Activated CD4-positive, alpha-beta T cell treated with anti-CD3 and anti-CD28 coated beads for 36 hours (primary cell): ENCODE data around the gene BTC. TPM values are rescaled to one million over a fixed set of nuclear protein-coding genes. Genes with fewer than 3 reads are reported as not detected.

Source experiments
- ATAC-seq: fragments of 200-7000 bp; cut with Tn5 transposase; one replicate; pipeline ENCODE4 v1.10.0; 2021; ENCODE audit warnings: mild to moderate bottlenecking, moderate library complexity
- CTCF ChIA-PET: fragments of 350-600 bp; sonication (Branson Sonifier 250); formaldehyde crosslinking; loops from one replicate; lab custom pipeline; 2021; ENCODE audit warnings: antibody characterized with exemption; lab: Charles Lee
- POLR2A ChIA-PET: fragments of 350-600 bp; sonication (Branson Sonifier 250); formaldehyde crosslinking; loops from one replicate; lab custom pipeline; 2021; ENCODE audit warnings: antibody characterized with exemption, inconsistent platforms; lab: Charles Lee
- DNase-seq: peaks from one replicate; pipeline ENCODE4 v3.0.0-alpha.2; 2020
- H3K27ac Mint-ChIP-seq: one replicate; pipeline ENCODE4 v1.8.0; 2021; ENCODE audit warnings: mixed read lengths
- H3K27me3 Mint-ChIP-seq: one replicate; pipeline ENCODE4 v1.8.0; 2021; ENCODE audit warnings: mixed read lengths
- H3K36me3 Mint-ChIP-seq: one replicate; pipeline ENCODE4 v1.8.0; 2021; ENCODE audit warnings: low read depth, mixed read lengths
- H3K4me1 Mint-ChIP-seq: one replicate; pipeline ENCODE4 v1.8.0; 2021; ENCODE audit warnings: mixed read lengths
- H3K4me3 Mint-ChIP-seq: one replicate; pipeline ENCODE4 v1.8.0; 2021; ENCODE audit warnings: mild to moderate bottlenecking, moderate library complexity, mixed read lengths
- H3K9me3 Mint-ChIP-seq: one replicate; pipeline ENCODE4 v1.8.0; 2021; ENCODE audit warnings: low read depth, mixed read lengths
- intact Hi-C, 2 experiments: fragments of 100-400 bp; cut with DNase I in 1 of 2; cut with micrococcal nuclease in 1 of 2; formaldehyde crosslinking; loops; one replicate each; pipeline versions ENCODE4 v1.14.2 to v1.15.1; 2022 to 2024; cut with DNase I, micrococcal nuclease
- total RNA-seq, 2 experiments: library from RNA; stranded (reverse); gene quantifications; one replicate each; pipeline ENCODE4 v1.2.3, GENCODE V29; 2021

BTC gene
- total RNA-seq, 2 experiments from 2014 or later, result not detected

GRCh38 chr4:74793757-74794381 lies 454 bp downstream of the BTC start:
- H3K4me1 Mint-ChIP-seq, result peaks cover 7% of the 10 kb centered on the region
- intact Hi-C loops, result no loop called here
- H3K4me3 Mint-ChIP-seq, result no peak overlapping the region
- DNase-seq (peak; percentile 42), ATAC-seq (no peak)
- no peaks in the 10 kb centered on the region for H3K36me3 Mint-ChIP-seq
- ChIA-PET CTCF (interaction anchor here (0.7 kb wide), 1 partner anchor 551 kb away, joined by 3 read pairs; no protein-coding TSS in a partner anchor), POLR2A (no interaction called here)
- peaks cover 52% of the 10 kb centered on the region for H3K27me3 Mint-ChIP-seq
- no peaks in the 10 kb centered on the region for H3K9me3 Mint-ChIP-seq
- no peak overlapping the region for H3K27ac Mint-ChIP-seq

DNA sequence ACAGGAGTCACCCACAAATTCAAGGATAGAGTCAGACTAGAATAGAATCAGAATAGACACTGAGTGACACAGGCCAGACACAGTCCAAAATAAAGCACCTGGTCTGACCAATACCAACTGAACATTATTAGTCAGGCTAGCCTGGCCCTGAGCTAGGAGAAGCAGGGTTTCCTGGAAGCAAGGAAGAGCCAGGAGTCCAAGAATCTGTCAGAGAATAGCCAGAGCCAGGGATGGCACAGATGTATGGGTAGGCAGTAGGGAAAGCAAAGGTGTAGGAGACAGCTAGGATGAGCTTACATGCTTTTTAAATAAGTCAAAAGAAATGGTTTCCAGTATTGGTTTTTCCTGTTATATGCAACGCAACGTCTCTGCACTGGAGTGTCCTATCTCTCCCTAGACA lies 3.7 kb downstream of the BTC start:
- peaks cover 7% of the 10 kb centered on the region for H3K4me1 Mint-ChIP-seq
- intact Hi-C loops, result no loop called here
- peaks cover 43% of the 10 kb centered on the region for H3K27me3 Mint-ChIP-seq
- ChIA-PET POLR2A (no interaction called here), CTCF (no interaction called here)
- H3K27ac Mint-ChIP-seq, result no peak overlapping the region
- ATAC-seq (no peak), DNase-seq (no peak)
- no peaks in the 10 kb centered on the region for H3K36me3 Mint-ChIP-seq
- H3K4me3 Mint-ChIP-seq, result no peak overlapping the region
- H3K9me3 Mint-ChIP-seq, result no peaks in the 10 kb centered on the region

DNA sequence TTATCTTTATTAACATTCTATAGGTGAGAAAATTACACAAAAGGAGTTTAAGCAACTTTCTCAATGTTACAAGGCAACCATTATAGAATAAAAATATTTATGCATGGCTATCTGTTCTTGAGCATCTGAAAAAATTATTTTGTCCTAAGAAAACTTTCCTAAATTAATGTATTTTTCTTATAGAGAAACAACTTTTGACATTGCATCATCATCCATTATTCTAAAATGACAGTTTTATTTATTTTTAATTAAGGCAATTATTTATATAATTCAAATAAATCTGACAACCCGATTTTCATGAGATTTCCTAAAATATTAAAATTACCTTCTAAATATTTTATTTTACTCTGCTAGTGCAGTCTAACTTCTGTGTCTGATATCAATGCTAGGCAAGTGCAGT lies 4.8 kb downstream of the BTC start:
- Mint-ChIP-seq H3K36me3 (no peaks in the 10 kb centered on the region), H3K9me3 (no peaks in the 10 kb centered on the region), H3K27ac (no peak overlapping the region), H3K4me3 (no peak overlapping the region), H3K4me1 (peaks cover 5% of the 10 kb centered on the region), H3K27me3 (peaks cover 37% of the 10 kb centered on the region)
- no peak for DNase-seq
- ChIA-PET POLR2A (no interaction called here), CTCF (interaction anchor here (0.5 kb wide), 1 partner anchor 413 kb away, joined by 3 read pairs; no protein-coding TSS in a partner anchor)
- ATAC-seq, result no peak
- intact Hi-C loops, result no loop called here

- DNase-seq, result no peak
- peaks cover 4% of the 10 kb centered on the region for H3K27me3 Mint-ChIP-seq
- H3K27ac Mint-ChIP-seq, result no peak overlapping the region
- no peaks in the 10 kb centered on the region for H3K4me1 Mint-ChIP-seq
- H3K36me3 Mint-ChIP-seq, result no peaks in the 10 kb centered on the region
- CTCF ChIA-PET, result no interaction called here
- POLR2A ChIA-PET, result no interaction called here
- intact Hi-C loops, result loop anchor here in 1 of 2 experiments (5.0 kb wide), 1 partner anchor 50 kb away; no protein-coding TSS in a partner anchor
- ATAC-seq, result no peak
- H3K9me3 Mint-ChIP-seq, result peaks cover 4% of the 10 kb centered on the region
- no peak overlapping the region for H3K4me3 Mint-ChIP-seq
These were observed 16.8 kb downstream of the BTC start for GRCh38 chr4:74777531-74777930.

DNA sequence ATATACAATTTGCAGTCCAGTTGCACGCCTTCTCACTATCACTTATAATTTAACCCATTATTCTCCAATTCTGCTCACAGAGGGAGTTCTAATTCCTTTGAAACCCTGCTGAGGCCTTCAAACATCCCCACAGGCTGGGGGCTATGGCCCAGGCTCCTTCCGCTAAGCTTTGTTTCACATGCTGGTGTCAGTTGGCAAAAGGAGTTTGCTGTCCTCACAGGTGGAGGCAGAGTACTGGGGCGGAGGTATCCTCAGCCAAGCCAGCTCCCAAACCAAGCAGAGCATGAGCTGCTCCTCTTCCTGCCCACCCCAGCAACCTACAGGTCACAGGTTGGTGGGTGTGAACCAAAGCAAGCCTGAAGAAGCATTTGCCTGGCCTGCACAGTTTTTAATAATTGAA lies 21.5 kb downstream of the BTC start:
- H3K27me3 Mint-ChIP-seq, result no peaks in the 10 kb centered on the region
- no peak for ATAC-seq
- H3K9me3 Mint-ChIP-seq, result no peaks in the 10 kb centered on the region
- H3K36me3 Mint-ChIP-seq, result no peaks in the 10 kb centered on the region
- DNase-seq, result no peak
- no peak overlapping the region for H3K4me3 Mint-ChIP-seq
- CTCF ChIA-PET, result interaction anchor here (0.6 kb wide), 1 partner anchor 441 kb away, joined by 3 read pairs; no protein-coding TSS in a partner anchor
- H3K27ac Mint-ChIP-seq, result no peak overlapping the region
- no peaks in the 10 kb centered on the region for H3K4me1 Mint-ChIP-seq
- intact Hi-C loops, result no loop called here
- POLR2A ChIA-PET, result no interaction called here

- H3K27ac Mint-ChIP-seq, result no peak overlapping the region
- H3K36me3 Mint-ChIP-seq, result no peaks in the 10 kb centered on the region
- CTCF ChIA-PET, result interaction anchor here (0.6 kb wide), 1 partner anchor 441 kb away, joined by 3 read pairs; no protein-coding TSS in a partner anchor
- ATAC-seq, result no peak
- no peak for DNase-seq
- POLR2A ChIA-PET, result no interaction called here
- no peak overlapping the region for H3K4me3 Mint-ChIP-seq
- no peaks in the 10 kb centered on the region for H3K9me3 Mint-ChIP-seq
- intact Hi-C loops, result no loop called here
- H3K27me3 Mint-ChIP-seq, result no peaks in the 10 kb centered on the region
- H3K4me1 Mint-ChIP-seq, result no peaks in the 10 kb centered on the region
These were observed 22.2 kb downstream of the BTC start for GRCh38 chr4:74772106-74772505.

DNA sequence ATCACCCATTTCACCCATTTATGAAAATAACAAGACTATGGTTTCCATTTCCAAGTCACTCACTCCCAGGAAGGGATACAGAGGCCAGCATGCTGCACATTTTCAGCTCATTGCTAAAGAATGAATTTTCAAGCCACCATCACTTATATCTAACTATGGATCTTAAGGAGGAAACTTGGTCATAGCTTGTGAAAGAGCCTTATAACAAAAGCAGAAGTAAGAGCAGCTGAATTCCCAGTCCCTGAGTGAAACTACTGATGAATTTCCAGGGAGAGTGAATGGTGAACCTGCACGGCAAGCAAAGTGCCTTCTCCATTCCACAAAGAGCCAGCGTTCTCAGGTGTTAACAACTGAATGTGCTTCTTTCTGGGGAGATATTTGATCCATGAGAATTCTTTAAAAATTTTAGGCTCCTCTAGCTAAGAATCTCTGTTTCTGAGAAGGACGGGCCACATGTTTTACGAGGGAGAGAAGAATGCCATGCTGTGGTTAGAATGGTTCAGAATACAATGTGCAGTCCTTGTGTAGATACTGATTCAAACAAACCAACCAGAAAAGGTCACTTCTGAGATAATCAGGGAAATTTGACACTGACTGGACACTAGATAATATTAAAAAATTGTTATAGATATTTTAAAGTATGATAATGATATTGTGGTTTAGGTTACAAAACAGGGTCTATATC lies 24.0 kb downstream of the BTC start:
- CTCF ChIA-PET, result no interaction called here
- H3K9me3 Mint-ChIP-seq, result no peaks in the 10 kb centered on the region
- DNase-seq (no peak), ATAC-seq (no peak)
- POLR2A ChIA-PET, result no interaction called here
- H3K4me1 Mint-ChIP-seq, result no peaks in the 10 kb centered on the region
- intact Hi-C loops, result no loop called here
- H3K36me3 Mint-ChIP-seq, result no peaks in the 10 kb centered on the region
- no peak overlapping the region for H3K4me3 Mint-ChIP-seq
- no peaks in the 10 kb centered on the region for H3K27me3 Mint-ChIP-seq
- H3K27ac Mint-ChIP-seq, result no peak overlapping the region

- intact Hi-C loops, result no loop called here
- Mint-ChIP-seq H3K27me3 (no peaks in the 10 kb centered on the region), H3K4me1 (no peaks in the 10 kb centered on the region), H3K4me3 (no peak overlapping the region), H3K36me3 (no peaks in the 10 kb centered on the region), H3K27ac (no peak overlapping the region), H3K9me3 (no peaks in the 10 kb centered on the region)
- DNase-seq (no peak), ATAC-seq (no peak)
- ChIA-PET CTCF (no interaction called here), POLR2A (no interaction called here)
These were observed 25.3 kb downstream of the BTC start for GRCh38 chr4:74768857-74769525.

GRCh38 chr4:74764119-74764518 lies 30.2 kb downstream of the BTC start:
- no peak for DNase-seq
- Mint-ChIP-seq H3K4me1 (no peaks in the 10 kb centered on the region), H3K27me3 (no peaks in the 10 kb centered on the region), H3K36me3 (no peaks in the 10 kb centered on the region), H3K4me3 (no peak overlapping the region), H3K27ac (no peak overlapping the region), H3K9me3 (no peaks in the 10 kb centered on the region)
- intact Hi-C loops, result no loop called here
- ChIA-PET CTCF (no interaction called here), POLR2A (no interaction called here)
- no peak for ATAC-seq

DNA sequence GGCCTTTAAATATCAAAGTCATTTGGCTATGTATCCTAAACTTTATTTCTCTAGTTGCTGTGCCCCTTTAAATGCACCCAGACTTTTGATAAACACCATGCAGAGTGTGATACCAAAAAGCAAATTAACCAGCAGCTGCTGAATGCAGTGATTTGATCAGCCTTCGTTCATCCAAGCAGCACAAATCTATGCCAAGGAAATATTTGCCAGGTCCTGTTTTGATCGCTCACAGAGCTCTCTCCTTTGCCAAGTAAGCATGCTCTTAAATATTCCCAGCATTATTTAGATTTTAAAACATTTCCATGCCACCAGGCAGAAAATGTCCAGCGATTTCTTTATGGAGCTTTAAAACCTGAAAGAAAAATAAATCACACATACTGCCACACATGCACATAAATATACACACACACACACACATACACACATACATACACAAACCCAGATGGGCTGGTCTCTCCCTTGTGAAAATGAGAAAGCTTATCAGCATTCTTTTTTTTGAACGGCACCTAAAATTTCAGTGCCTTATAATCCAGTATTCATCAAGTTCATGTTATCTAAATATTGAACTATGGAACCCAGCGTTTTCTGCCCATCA lies 35.7 kb downstream of the BTC start:
- H3K27ac Mint-ChIP-seq, result no peak overlapping the region
- CTCF ChIA-PET, result no interaction called here
- no peaks in the 10 kb centered on the region for H3K36me3 Mint-ChIP-seq
- peaks cover 3% of the 10 kb centered on the region for H3K27me3 Mint-ChIP-seq
- POLR2A ChIA-PET, result no interaction called here
- H3K9me3 Mint-ChIP-seq, result no peaks in the 10 kb centered on the region
- no peak for ATAC-seq
- no peak for DNase-seq
- H3K4me1 Mint-ChIP-seq, result no peaks in the 10 kb centered on the region
- H3K4me3 Mint-ChIP-seq, result no peak overlapping the region
- intact Hi-C loops, result no loop called here

- peaks cover 3% of the 10 kb centered on the region for H3K27me3 Mint-ChIP-seq
- no peaks in the 10 kb centered on the region for H3K36me3 Mint-ChIP-seq
- no peak overlapping the region for H3K27ac Mint-ChIP-seq
- no peak for ATAC-seq
- no peak overlapping the region for H3K4me3 Mint-ChIP-seq
- DNase-seq, result no peak
- ChIA-PET POLR2A (no interaction called here), CTCF (no interaction called here)
- H3K4me1 Mint-ChIP-seq, result no peaks in the 10 kb centered on the region
- no peaks in the 10 kb centered on the region for H3K9me3 Mint-ChIP-seq
- intact Hi-C loops, result no loop called here
These were observed 37.2 kb downstream of the BTC start for GRCh38 chr4:74757136-74757535.
